GM18951 (cell line): ENCODE measurements around the gene GNB1L.

Experiments used
- POLR2A ChIP-seq: IDR thresholded peaks from 4 replicates; pipeline ENCODE4 v1.6.1; 2011; ENCODE audit warnings: mild to moderate bottlenecking; ENCODE audit not compliant: insufficient read length, insufficient read depth; ENCODE audit errors: extremely low read depth
- in situ Hi-C: fragments of 300-500 bp; cut with MboI; formaldehyde crosslinking; loops from one replicate; pipeline ENCODE4 v1.12.0; 2022; ENCODE audit warnings: low sequenced_read_pairs, mixed read lengths, inconsistent platforms; ENCODE audit not compliant: unreplicated experiment

The GNB1L gene

DNA sequence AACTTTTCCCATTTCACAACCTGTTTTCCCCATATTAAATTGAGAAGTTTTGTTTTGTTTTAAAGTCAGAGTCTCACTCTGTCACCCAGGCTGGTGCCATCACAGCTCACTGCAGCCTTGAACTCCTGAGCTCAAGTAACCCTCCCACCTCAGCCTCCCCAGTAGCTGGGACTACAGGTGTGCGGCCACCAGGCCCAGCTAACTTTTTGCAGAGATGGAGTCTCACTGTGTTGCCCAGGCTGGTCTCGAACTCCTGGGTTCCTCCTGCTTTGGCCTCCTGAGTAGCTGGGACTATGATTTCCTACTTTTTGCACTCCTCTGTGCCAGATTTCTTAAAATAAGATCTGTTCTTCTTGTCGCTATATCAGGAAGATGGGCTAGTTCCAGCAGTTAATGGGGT, 44.9 kb downstream of the GNB1L start:
- in situ Hi-C loops = no loop called here

DNA sequence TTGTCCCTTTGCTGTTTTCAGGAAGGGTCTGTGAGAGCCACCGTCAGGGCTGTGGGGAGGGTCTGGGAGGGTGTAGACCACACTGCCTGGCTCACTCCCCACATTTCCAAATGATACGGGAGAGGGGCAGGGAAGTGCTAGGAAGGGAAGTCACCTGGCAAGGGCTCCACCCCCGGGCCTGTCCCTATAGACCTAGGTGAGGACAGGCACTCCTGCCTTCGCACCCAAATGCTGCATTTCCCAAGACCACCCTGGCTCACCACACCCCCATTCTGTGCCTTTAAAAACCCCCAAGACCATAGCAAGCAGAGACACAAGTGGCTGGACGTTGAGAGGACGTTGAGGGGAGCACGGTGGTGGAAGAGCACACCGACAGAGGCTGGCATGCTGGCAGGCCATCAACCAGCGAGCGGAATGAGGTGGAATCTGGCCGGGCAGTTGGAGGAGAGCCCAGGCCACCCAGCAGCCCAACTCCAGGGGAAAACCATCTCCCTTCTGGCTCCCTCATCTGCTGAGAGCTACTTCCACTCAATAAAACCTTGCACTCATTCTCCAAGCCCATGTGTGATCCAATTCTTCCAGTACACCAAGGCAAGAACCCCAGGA, 45.7 kb downstream of the GNB1L start:
- in situ Hi-C loops = no loop called here
- TF ChIP-seq POLR2A = no peak

More for the DNA sequence above, 44.9 kb downstream of the GNB1L start:
- TF ChIP-seq POLR2A = no peak

DNA sequence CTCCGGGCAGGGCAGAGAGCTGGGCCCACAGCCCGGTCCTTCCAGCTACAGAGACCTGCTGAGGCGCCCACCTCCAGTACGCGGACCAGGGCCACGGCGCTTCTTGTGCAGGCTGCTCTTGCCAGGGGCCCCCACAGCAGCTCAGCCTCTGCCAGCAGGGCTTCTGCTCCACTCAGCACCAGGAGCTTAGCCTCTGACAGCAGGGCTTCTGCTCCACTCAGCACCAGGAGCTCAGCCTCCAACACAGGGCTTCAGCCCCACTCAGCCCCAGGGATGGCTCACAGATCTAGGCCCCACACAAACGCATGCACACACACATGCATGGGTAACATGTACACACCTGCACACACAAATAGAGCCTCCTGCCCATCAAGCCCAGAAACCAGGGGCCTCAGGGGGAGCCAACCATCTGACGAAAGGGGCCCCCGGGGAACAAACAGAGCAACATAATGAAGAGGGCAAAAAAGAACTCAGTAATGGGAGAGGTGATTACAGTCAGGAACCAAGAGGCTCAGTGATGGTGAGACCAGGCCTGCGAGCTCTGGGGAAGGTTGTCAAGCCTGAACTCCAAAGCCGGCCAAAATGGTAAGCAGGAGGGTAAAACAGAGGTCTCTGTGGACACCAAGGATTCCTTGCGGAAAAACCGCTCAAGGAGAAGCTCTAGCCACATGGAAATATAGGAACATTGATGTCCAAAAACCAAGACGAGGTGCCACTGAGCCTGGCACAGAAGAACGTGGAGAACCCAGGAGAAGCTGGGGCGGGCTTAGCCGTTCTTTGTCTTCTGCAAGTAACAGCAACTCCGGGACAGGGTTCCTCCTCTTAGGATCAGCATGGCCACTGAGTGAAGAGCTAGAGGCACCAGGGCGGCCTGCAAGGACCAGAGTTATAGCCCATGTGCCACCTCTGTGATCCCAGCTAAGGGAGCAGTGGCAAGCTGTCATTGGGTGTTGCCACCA, 46.5 kb downstream of the GNB1L start:
- in situ Hi-C loops = no loop called here
- TF ChIP-seq POLR2A = no peak

DNA sequence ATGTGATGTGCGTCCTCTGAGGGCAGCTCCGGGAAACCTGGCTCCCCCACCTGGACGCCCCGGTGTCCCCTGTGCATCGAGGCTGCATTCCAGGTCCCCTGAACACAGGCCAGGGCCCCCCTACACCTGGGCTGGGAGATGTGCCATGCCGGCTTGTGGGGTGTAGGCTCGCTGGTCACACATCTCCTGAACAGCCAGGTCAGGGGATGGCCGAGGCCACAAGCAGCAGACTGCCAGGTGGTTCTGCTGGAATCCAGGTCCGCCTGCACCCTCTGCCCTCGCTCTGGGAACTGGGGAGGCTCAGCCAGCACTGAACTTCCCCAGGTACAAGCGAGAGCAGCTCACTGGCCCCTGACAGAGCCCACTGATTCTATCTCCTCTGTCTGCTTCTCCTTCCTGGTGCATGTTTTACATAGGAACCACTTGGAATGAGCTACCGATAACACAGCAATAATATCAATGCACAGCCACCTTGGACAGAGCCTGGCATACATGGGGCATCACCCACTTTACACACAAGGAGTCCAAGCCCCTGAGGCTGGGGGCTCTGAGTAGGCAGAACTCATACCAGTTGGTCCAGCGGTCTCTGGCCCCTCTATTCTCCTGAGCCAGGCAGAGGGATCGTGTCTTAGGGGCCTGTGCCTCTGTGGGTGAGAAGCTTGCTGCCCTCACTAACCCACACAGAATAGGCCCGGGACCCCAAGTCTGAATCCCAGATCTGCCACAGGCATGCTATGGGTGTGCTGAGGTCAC, 47.3 kb downstream of the GNB1L start:
- in situ Hi-C loops = no loop called here

DNA sequence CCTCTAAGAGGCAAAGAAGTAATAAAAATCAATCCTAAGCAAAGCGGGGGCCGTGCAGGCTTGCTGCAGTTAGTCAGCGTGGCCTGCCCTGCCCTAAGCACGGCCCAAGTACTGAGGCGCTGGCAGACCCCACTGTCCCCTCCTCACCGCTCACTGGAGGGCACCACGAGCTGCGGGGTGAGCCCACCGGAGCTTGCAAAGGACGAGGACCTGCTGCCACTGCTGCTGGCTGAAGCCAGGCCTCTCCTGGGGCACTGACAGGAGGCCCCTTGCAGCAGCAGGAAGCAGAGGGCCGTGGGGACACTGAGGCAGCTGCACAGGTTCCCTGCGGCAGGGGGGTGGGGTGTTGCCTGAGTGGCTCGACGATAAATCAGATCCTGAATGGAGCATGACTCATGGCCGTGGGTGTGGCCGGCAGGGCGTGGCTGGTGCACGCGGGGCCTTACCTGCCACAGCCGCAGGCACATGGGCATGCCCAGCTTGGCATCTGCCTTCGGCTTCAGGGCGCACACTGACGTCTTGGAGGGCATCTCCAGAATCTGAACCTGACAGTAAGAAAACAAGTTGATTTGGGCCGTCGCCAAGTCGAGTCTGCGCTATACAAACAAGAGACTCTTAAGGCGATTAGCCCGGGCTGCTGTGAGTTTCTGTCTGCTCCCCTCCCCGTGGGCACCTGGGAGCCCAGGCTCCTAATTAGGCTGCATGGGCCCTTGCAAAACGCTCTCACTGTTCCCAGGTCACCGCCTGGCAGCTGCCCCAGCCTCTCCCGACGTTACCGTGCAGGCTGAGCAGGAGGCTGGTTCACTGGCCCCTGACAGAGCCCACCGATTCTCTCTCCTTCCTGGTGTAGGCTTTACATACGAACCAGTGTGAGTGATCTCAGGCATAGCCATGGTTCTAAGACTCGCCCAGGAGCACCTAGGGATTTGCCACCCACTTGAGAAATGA, 48.2 kb downstream of the GNB1L start:
- in situ Hi-C loops = no loop called here
- TF ChIP-seq POLR2A = no peak

More for the DNA sequence above, 47.3 kb downstream of the GNB1L start:
- TF ChIP-seq POLR2A = no peak

DNA sequence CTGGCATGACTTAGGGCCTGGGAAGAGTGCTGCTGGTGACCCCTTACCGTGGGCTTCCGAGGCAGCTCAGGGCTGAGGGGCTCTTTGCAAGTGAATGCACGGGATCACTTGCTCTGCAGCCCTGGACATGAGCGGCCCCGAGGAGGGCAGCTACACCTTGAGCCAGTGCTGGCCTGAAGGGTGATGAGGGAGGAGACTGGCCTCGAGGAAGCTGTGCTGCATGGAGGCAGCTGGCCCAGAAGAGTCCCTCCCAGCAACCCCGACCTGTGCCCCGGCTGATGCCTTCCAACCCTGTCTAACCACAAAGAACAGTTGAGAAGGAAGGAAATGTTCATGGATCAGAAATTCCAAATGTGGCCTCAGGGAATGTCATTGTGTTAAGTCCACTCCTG, 48.9 kb downstream of the GNB1L start:
- no peak for TF ChIP-seq POLR2A
- in situ Hi-C loops = no loop called here

DNA sequence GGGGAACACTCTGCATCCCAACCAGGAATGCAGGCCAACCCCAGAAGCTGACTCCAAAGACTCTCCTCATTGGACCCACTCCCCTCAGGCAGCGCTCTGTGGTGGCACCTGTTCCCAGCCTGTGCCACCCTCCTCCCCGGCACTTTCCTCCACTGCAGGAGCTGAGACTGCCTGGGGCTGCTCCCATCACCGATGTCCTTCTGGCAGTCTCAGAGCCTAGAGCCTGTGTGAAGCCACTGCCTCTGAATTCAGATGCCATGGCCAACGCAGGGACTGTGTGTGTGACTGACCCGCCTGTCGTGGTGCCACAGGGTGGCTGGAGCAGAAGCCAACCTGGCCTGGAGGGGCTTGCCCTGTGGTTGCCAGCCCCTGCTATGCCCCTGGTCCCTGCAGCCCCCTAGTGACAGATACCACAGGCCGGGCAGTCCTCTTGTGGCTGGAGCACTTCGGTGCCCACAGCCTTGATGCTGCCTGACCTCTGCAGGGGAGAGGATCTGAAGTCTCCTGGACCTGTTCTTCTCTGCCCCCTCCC, 50.9 kb downstream of the GNB1L start:
- in situ Hi-C loops = no loop called here
- TF ChIP-seq POLR2A = no peak

DNA sequence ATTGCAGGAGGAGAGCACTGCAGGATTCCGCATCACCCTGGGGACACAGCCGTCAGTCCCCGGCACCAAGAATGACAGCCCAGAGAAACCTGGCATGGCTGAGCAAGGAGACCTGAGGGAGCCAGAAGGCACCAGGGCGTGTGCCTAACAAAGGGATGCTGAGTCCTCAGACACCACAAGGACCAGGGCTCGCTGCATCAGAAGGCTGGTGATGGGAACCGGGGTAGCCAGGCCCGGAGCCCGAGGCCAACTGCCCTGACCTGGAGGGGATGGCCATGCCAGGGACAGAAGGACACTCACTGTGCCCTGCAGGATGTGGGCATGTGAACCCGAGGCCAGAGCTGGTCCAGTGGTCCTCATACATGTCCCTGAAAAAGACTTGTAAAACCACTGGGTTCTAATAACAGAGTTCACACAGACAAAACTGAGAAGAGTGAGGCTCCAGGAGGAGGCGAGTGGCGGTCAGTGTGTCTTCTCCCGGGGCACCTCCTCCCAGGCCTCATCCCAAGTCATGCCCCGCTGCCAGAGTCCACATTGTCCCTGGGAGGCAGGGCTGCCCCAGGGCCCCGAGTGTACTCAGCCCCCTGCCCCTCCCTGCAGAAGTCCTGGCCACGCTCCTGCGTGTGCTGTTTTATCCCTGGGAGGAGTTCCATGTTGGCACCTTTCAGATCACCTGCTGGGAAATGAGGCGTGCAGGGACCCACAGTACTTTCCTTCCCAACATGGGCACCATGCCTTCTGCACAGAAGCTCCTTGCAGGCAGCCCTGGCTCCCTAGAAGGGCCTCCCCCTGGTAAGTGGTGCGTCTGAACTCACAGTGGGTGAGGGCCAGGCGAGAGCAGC, 51.6 kb downstream of the GNB1L start:
- no peak for TF ChIP-seq POLR2A
- in situ Hi-C loops = no loop called here

DNA sequence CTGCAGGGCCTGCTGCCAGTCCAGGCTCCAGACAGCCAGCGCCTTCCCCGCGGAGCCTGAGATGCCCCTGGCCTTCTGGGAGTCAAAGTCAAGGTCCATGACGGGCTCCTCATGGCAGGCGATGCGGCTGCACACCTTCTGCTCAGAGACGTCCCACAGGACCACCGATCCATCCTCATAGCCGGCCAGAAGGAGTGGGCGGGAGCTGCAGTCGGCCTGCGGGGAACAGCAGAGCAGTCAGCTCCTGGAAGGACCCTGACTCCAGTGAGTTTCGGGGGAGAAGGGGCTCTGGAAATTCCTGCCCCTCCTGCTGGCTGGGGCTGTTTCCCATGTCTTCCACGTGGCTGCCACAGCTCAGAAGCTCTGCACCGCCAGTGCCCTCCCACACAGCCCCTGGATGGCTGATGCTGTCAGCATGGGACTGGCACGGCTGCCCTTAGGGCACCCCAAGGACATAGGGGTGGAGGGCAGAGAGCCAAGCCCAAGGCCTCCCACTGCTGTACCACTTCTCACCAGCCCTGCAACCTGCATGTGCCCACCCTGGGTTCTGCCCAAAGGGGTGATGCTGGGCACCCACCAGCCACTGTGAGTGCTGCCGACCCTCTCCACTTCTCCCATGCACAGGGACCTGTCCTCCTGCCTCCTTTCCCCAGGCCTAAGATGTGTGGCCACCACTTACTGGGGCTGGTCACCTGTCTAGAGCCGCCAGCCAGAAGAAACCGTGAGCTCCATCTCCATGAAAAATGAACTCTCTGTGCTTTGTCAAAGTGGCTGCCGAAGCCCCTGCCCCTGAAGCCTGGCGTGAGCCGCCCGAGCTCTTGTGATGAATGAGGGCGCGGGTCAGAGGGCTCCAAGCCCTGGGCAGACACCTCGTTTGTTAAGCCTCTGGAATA, 52.4 kb downstream of the GNB1L start:
- in situ Hi-C loops = no loop called here
- no peak for TF ChIP-seq POLR2A

DNA sequence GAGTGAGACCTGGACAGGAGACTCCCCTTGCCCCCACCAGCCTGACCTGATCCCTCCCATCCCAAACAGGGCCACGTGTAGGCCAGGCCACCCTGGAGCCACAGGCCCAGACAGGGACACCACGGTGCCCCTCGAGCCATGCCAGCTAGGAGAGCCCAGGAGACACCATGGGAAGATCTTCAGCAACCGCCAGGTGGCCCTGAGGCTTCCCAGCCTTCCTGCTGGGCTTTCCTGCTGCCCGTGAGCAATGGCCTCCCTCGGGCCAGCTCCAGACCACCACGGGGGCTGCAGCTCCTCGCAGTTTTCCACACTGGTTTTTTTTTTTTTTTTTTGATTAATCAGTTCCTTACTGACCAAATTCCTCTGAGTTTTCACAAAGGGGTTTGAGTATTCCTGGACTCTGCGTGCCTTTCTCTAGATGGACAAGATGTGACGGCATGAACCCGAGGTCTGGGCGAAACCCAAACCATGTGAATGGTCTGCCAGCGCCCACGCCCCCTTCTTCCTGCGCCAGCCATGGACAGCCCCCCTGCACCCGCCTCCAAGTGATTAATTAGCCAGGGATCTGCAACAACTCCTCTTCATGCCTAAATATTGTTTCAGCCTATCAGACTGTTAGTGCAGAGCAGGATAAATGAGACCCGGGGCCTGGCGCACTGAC, 53.2 kb downstream of the GNB1L start:
- in situ Hi-C loops = no loop called here
- no peak for TF ChIP-seq POLR2A
